Loucy (cell line): ENCODE results near the gene MAP2.

Source experiments
- H2AFZ ChIP-seq: fragments of 200-600 bp; sonication (generic); 2 replicates; pipeline ENCODE4 v1.6.0; 2016; ENCODE audit warnings: antibody characterized with exemption, mild to moderate bottlenecking, low read length, moderate library complexity
- H3F3A ChIP-seq: fragments of 200-600 bp; 2 replicates; pipeline ENCODE4 v1.6.0; 2016; ENCODE audit warnings: antibody characterized with exemption, low read depth, mild to moderate bottlenecking
- H3K27me3 ChIP-seq: fragments of 200-600 bp; sonication (generic); 2 replicates; pipeline ENCODE4 v1.6.1; 2014; ENCODE audit warnings: low read length, mild to moderate bottlenecking; ENCODE audit not compliant: insufficient read depth, poor library complexity, severe bottlenecking
- H3K36me3 ChIP-seq: fragments of 200-600 bp; sonication (generic); 2 replicates; pipeline ENCODE4 v1.6.1; 2016; ENCODE audit warnings: low read length; ENCODE audit not compliant: insufficient read depth
- H3K4me1 ChIP-seq: fragments of 200-600 bp; sonication (generic); 2 replicates; pipeline ENCODE4 v1.5.1; 2014; ENCODE audit warnings: low read length, mild to moderate bottlenecking; ENCODE audit not compliant: insufficient read depth, poor library complexity, severe bottlenecking
- H3K4me2 ChIP-seq: fragments of 200-600 bp; sonication (generic); 2 replicates; pipeline ENCODE4 v1.6.0; 2014; ENCODE audit warnings: antibody characterized with exemption, low read length, low read depth, mild to moderate bottlenecking; ENCODE audit not compliant: poor library complexity, severe bottlenecking
- H3K4me3 ChIP-seq: fragments of 200-600 bp; sonication (generic); 2 replicates; pipeline ENCODE4 v1.5.1; 2014; ENCODE audit warnings: low read length, mild to moderate bottlenecking, mixed read lengths; ENCODE audit not compliant: poor library complexity, severe bottlenecking
- H3K79me2 ChIP-seq: fragments of 200-600 bp; sonication (generic); 2 replicates; pipeline ENCODE4 v1.6.1; 2014; ENCODE audit warnings: low read length; ENCODE audit not compliant: insufficient read depth
- H3K9ac ChIP-seq: fragments of 200-600 bp; sonication (generic); 2 replicates; pipeline ENCODE4 v1.6.0; 2014; ENCODE audit warnings: mild to moderate bottlenecking, low read depth, low read length, moderate library complexity; ENCODE audit not compliant: poor library complexity, severe bottlenecking
- H3K9me2 ChIP-seq: fragments of 200-600 bp; sonication (generic); replicated peaks from 2 replicates; pipeline ENCODE4 v1.6.1; 2016; ENCODE audit warnings: low read depth, low read length, mixed read lengths
- H3K9me3 ChIP-seq: fragments of 200-600 bp; sonication (generic); 2 replicates; pipeline ENCODE4 v1.6.1; 2014; ENCODE audit warnings: mild to moderate bottlenecking, antibody characterized with exemption, low read length, low read depth; ENCODE audit not compliant: insufficient read depth
- H4K20me1 ChIP-seq: fragments of 200-600 bp; sonication (generic); 2 replicates; pipeline ENCODE4 v1.6.0; 2014; ENCODE audit warnings: antibody characterized with exemption, low read length, mild to moderate bottlenecking; ENCODE audit not compliant: insufficient read depth, poor library complexity, severe bottlenecking
- EZH2phosphoT487 ChIP-seq: fragments of 200-600 bp; IDR thresholded peaks from 2 replicates; pipeline ENCODE4 v1.6.1; 2018; ENCODE audit warnings: antibody characterized with exemption, mild to moderate bottlenecking, moderate library complexity, borderline replicate concordance
- TF ChIP-seq, protein P1 (sequence below): fragments of 200-600 bp; sonication (generic); conservative IDR thresholded peaks from 2 replicates; pipeline ENCODE4 v1.5.1; 2014; ENCODE audit warnings: mild to moderate bottlenecking, antibody characterized with exemption, low read length

The MAP2 gene

DNA sequence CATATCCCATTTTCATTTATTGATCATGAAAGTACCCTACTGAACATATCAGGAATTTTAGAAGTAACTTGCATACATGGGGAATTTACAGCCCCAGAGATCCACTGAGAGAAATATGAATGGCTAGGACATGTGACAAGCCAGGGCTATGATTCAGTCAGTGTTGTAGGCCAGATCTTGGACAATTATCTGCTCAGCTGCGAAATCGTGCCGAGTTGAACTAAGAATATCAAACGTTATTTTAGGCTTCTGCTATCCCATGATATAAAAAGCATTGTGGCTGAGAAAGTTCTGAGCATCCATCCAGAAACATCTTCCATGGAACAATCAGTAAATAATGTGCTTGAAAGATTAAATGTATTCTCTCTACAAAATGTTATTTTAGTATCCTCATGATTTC lies 262.1 kb downstream of the MAP2 start:
- H3K9ac ChIP-seq, result no peak overlapping the region
- no peak for TF ChIP-seq EZH2phosphoT487
- TF ChIP-seq, protein P1, sequence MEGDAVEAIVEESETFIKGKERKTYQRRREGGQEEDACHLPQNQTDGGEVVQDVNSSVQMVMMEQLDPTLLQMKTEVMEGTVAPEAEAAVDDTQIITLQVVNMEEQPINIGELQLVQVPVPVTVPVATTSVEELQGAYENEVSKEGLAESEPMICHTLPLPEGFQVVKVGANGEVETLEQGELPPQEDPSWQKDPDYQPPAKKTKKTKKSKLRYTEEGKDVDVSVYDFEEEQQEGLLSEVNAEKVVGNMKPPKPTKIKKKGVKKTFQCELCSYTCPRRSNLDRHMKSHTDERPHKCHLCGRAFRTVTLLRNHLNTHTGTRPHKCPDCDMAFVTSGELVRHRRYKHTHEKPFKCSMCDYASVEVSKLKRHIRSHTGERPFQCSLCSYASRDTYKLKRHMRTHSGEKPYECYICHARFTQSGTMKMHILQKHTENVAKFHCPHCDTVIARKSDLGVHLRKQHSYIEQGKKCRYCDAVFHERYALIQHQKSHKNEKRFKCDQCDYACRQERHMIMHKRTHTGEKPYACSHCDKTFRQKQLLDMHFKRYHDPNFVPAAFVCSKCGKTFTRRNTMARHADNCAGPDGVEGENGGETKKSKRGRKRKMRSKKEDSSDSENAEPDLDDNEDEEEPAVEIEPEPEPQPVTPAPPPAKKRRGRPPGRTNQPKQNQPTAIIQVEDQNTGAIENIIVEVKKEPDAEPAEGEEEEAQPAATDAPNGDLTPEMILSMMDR, result no peak
- no peaks in the 10 kb centered on the region for H3K36me3 ChIP-seq

DNA sequence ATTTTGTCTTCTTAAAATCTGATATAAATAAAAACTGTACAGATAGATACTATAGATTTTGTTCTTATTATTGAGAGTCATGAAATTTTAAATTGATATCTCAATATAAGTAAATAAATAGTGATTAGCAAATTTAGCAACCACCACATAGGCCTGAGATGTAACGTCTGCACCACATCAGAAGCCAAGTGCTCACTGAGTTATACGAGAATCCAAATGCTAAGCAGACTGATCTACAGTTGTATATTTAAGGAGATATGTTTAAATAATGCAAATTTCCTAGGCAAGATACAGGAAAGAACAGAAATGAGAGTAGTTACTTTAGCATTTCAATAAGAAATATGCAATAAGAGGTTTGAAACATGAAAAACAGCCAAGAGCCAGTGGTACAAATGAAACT lies 262.6 kb downstream of the MAP2 start:
- H3K27me3 ChIP-seq, result no peaks in the 10 kb centered on the region
- no peaks in the 10 kb centered on the region for H4K20me1 ChIP-seq
- H3K4me1 ChIP-seq, result no peaks in the 10 kb centered on the region
- H2AFZ ChIP-seq, result no peak overlapping the region
- H3K4me3 ChIP-seq, result no peak overlapping the region
- no peaks in the 10 kb centered on the region for H3K9me3 ChIP-seq
- no peak overlapping the region for H3K9ac ChIP-seq
- no peaks in the 10 kb centered on the region for H3K36me3 ChIP-seq
- H3F3A ChIP-seq, result no peaks in the 10 kb centered on the region
- TF ChIP-seq EZH2phosphoT487, result no peak
- TF ChIP-seq, protein P1, result no peak
- H3K9me2 ChIP-seq, result no peaks in the 10 kb centered on the region
- no peak overlapping the region for H3K4me2 ChIP-seq
- no peaks in the 10 kb centered on the region for H3K79me2 ChIP-seq

More for the DNA sequence above, 262.1 kb downstream of the MAP2 start:
- no peaks in the 10 kb centered on the region for H3K9me3 ChIP-seq
- H3K4me3 ChIP-seq, result no peak overlapping the region
- H3K4me1 ChIP-seq, result no peaks in the 10 kb centered on the region
- no peak overlapping the region for H3K4me2 ChIP-seq
- H2AFZ ChIP-seq, result no peak overlapping the region
- H4K20me1 ChIP-seq, result no peaks in the 10 kb centered on the region
- no peaks in the 10 kb centered on the region for H3F3A ChIP-seq
- H3K9me2 ChIP-seq, result no peaks in the 10 kb centered on the region
- H3K79me2 ChIP-seq, result no peaks in the 10 kb centered on the region
- H3K27me3 ChIP-seq, result no peaks in the 10 kb centered on the region

DNA sequence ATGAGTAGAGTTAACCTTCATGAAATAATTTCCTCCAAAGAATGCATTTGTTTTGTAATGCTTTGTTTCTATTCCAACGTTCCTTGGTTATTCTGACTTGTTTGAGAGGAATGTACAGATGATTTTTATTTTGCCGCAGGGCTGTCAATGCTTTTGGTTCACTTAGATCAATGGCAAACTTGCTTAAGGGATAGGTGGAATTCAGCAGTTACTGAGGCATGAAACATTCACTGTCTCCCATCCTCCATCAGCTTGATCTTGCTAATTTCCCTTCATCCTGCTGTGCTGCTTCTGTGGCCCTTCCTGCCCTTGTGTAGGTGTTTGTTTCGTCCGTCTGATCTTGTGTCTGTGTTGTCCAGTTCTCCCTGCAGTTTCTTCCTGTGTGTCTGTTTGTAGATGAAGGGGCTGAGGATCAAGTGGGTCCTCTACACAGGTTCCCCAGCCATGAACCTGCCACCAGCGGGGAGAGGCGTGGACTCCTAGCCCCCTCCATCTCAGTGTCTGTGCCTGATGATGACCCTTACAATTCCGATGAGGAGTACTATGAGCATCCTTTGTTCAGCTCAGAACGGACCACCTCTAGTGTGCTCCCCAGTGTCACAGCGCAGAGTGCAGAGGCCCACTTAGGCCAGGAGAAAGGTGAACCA lies 263.6 kb downstream of the MAP2 start:
- H3K79me2 ChIP-seq, result no peaks in the 10 kb centered on the region
- H3F3A ChIP-seq, result no peaks in the 10 kb centered on the region
- H3K9me3 ChIP-seq, result no peaks in the 10 kb centered on the region
- H3K27me3 ChIP-seq, result no peaks in the 10 kb centered on the region
- no peak overlapping the region for H2AFZ ChIP-seq
- no peaks in the 10 kb centered on the region for H3K9me2 ChIP-seq
- no peak overlapping the region for H3K4me3 ChIP-seq
- no peaks in the 10 kb centered on the region for H3K36me3 ChIP-seq
- no peak for TF ChIP-seq EZH2phosphoT487
- TF ChIP-seq, protein P1, result no peak
- H4K20me1 ChIP-seq, result no peaks in the 10 kb centered on the region
- H3K4me1 ChIP-seq, result no peaks in the 10 kb centered on the region
- H3K9ac ChIP-seq, result no peak overlapping the region
- H3K4me2 ChIP-seq, result no peak overlapping the region
